Stimulated activated CD4-positive, alpha-beta T cell treated with anti-CD3 and anti-CD28 coated beads, Interleukin-12 subunit alpha, Interleukin-12 subunit beta, amount 100 ng/mL, for 4 hours (primary cell): ENCODE results near the gene CRACR2A.

Source experiments
- DNase-seq: peaks from one replicate; pipeline ENCODE4 v3.0.0-alpha.2; 2020

CRACR2A gene

GRCh38 chr12:3641428-3642018, 111.4 kb downstream of the CRACR2A start:
- no peak for DNase-seq

DNA sequence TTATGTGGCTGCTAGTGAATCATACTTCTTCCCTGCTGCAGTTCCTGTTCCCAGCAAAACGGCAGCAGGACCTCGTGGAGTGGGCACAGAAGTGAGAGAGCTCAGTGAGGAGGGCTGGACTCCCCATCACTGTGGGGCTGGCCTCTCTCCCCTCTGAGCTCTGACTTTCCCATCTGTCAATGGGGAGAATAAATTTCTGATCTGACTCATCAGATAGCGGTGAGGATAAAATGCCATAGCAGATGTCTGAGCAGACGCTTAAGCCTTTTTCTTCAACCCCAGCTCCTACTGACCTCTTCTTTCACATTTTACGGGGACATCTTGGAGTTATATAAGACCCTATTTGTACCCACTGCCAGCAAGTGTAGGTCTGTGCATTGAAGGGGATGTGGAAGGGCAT, 116.6 kb downstream of the CRACR2A start:
- DNase-seq: no peak

GRCh38 chr12:3634348-3634747, 118.6 kb downstream of the CRACR2A start:
- no peak for DNase-seq

- no peak for DNase-seq
Measured at GRCh38 chr12:3633396-3633795, 119.5 kb downstream of the CRACR2A start.

DNA sequence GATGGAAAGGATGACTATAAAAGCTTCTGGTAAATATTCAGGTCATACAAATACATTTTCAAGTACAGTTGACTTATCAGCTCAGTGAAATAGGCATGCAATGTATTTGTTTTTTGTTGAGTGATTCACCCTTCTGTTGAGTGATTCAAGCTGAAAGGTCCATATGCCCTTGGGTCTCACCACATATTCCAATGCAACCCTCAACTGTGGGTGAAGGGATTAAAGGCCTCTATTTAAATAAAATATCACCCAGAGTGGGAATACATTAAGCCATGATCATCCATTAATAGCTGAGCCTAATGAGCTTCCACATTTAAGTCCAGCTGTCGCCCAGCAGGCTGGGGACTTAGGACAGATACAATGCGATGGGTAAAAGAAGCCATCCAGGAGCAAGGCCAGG, 120.2 kb downstream of the CRACR2A start:
- DNase-seq: no peak

DNA sequence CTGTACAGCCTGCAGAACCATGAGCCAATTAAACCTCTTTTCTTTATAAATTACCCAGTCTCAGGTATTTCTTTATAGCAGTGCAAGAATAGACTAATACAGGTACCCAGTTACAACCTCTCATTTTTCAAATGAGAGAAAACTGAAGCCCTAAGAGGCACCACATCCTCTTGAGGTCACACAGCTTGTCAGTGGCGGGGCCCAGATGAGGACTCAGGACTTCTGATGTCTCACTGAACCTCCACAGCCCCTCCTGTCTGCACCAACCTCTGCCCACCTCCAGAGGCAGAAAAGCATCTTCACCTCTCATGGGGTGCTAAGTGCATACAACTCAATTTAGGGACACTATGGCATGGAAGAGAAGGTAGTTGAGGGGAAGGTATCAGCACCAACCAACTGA, 120.7 kb downstream of the CRACR2A start:
- DNase-seq: no peak

DNA sequence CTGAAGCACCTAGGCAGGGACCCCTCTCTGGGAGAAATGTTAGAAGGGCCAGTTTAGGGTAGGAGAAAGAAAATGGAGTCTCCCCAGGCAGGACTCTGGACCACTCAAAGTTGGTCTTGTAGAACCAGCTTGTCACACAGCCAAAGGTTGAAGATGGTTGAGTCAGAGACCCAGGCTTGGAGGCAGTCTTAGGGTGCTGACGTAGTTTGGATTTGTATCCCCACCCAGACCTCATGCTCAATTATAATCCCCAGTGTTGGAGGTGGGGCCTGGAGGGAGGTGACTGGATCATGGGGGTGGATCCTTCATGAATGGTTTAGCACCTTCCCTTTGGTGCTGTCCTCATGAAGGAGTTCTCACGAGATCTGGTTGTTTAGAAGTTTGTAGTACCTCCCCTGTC, 121.2 kb downstream of the CRACR2A start:
- no peak for DNase-seq

DNA sequence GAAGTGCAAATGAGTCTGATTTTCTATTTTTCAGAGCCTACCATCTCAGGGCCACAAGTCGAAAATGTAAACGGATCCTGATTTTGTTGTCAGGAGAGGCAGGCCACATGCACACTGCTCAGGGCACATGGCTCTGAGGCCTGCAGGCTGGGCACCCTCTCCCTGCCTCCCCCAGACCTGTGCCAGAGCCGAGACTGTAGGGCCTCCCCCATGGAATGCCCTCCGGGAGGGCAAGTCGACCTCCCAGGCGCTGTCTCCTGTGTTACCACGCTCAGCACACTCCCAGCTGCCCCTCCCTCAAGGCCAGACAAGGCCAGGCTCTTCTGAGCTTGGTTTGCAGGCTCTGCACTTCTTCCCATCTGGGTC, 121.7 kb downstream of the CRACR2A start:
- DNase-seq: no peak

DNA sequence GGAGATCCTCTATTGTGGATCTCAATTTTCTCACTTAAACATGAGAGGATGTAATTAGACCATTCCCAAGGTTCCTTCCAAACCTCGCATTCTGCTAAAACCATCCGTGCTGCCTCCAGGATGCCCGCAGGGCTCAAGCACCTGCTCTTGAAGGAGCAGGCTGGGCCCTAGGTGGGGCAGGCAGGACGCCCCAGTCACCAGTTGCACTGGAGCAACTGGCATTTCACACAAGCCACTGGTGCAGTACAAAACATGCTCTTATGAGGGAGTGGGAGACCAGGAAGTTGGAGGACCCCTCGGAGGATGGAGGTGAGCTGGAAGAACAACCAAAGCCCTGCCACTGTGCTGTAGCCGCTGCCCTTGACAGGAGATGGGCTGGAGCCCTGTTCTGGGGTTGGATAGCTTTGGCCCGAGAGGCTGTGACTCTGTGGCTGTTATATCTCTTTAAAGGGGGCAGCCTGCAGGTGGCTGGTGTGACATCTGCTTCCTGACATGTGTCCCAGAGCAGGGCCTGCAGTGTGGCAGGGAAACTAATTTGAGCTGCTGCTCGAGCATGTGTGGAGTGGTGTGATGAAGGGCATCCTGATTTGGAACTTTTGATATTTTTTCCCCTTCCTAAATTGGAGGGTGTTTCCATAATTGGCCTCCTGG, 122.2 kb downstream of the CRACR2A start:
- no peak for DNase-seq

DNA sequence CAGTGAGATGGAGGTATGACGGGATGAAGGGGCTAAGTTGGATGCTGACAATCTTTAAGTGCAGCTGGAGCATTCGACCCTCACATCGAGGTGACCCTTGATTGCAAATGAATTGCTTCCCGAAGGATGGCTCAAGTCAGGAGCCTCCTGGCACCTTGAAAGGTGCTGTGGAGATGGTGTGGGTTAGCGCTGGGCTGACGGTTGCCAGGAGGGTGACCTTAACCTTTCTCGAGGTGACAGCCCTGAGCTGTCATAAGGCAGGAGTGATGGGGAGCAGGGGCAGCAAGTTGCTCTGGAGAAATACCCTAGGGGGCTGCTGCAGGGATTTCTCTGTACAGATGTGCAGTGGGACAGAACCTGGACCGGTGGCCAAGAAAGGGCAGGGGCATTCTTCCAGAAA, 122.8 kb downstream of the CRACR2A start:
- no peak for DNase-seq

GRCh38 chr12:3629057-3629830, 123.7 kb downstream of the CRACR2A start:
- no peak for DNase-seq

DNA sequence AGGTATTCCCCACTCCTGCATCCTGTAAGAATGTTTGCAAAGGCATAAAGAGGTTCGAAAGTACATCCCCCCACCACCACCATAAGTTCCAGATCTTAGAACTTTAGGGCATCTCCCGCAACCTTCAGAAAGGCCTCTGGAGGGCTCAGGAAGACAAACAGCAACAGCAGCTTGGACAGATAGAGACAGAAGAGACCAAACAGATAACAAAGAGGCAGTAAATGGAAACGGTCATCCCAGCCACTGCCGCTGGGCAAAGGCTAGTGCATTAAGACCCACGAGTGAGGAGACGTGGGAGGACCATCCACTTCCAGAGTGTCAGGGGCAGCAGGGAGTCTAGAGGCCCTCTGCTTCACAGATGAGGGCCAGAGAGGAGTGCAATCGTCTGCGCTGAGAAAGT, 124.3 kb downstream of the CRACR2A start:
- DNase-seq: no peak

- no peak for DNase-seq
Measured at GRCh38 chr12:3627336-3627735, 125.6 kb downstream of the CRACR2A start.

DNA sequence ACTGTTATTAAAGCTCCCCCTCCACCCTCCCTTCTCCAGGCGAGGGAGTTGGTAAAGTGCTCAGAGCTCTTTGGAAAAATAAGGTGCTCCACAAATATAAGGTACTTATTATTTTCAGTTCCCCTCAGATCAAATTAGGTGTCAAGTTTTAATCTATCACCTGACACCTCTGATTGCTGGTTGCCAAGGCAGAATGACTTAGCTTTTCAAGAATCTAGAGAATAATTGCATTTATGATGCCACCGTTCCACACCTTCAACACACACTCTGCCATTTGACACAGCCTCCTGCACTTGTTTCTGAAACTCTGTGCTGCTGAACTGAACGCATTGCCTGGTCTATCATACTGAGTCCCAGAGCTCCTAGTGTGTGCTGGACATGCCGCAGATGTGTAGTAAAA, 128.6 kb downstream of the CRACR2A start:
- no peak for DNase-seq

DNA sequence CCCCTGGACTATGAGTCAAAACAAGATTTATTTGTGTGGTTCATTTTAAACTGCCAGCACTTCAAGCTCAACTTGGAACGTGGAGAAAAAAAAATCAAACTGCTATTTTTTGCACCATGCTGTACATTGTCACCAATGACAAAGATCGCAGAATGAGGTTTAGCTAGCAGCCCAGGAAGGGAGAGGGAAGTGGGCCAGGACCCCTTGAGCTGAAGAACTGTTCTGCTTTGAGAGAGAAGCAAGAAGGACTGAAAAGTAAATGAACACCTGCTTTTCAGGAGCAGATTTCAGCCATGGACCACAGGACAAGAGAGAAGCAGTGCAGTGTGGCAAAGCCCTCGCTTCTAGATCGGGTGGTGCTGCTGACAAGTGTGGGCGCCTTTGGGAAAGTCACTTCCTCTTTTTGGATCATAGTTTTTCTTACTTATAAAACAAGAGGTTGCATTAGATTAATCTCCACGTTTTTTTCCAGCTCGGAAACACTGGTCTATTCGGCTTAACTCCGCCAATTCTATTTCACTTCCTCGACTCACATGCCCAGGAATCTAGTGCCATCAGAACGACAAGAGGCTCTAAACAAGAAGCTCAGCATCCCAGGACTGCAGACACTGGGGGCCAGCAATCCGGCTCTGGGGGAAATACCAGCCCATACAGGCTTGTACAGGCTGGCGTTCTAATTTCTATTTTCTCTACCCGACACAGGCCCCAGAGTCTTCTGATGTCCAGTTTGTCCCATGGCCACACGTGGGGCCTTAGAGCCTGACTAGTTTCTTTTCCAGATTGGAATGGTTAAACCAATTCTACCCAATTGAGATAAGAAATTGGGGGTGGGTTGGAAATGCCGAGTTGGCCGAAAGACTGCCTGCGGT, 129.9 kb downstream of the CRACR2A start:
- DNase-seq: no peak

DNA sequence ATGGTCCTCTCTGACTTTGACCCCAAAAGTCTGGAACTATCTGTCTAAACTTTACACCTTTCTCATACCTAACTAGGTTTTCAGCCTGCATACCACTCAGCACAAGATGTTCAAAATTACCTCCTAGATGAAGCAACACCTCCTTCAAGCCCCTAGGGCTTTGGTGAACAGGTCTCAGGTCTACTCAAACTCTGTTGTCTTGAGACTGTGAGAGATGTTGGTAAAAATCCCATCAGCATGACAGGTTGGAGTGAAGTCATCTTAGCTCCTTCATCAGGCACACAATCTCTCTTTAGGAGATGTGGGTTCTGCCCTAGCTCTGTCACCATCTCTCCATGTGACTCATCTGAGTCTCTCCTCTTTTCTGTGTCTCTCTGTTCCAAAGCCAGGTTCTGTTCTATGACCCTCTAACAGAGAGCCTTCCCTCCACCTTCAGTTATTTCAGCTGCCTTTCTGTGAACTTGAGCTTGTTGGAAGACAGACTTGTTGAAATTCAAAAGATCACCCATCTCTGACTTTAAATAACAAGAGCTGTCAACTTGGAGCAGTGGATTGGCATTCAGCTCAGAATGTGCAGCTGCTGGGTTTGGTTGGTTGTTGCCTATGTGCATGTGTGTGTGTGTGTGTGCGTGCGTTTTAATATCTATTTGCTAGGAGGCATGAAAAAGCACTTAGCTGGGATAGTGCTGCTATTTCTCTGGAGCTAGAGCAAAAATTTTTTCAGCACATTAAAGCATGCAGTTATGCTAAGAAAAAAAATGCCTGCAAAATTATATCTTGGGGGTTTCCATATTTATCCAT, 130.7 kb downstream of the CRACR2A start:
- no peak for DNase-seq

DNA sequence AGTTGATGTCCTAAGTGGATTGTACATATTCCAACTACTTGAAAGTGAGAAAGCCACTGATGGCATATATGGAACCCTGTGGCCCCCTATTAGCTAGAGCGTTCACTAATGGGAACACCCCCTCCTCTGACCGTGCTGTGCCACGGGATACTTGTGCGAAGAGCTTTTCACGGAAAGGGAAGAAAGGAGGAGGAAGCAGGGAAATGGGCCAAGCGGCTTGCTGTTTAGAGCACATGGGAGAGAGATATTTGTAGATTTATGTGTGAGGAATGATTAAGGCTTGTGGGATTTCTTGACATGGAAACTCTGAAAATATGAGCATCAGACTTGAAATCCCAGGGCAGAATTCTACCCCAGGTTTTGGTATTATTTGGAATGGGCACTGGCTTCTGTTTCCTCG, 132.1 kb downstream of the CRACR2A start:
- no peak for DNase-seq

DNA sequence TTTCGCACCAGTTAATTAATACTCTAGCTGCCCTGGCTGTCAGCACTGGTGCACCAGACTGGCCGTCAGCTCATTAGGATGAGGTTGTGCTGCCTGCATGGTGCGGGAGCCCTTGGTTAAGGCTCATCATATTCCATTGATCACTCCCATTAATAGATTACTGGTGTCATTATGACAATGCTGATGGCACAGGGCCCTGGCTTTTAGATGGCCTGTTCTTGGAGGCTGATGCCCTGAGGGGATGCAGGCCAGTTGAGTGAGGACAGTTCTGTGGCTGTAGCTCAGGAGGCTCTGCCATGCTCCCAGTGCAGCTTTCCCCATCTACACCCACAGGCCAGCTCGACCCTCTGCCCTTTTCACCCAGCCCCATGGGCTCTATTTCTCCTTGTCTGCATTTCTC, 135.3 kb downstream of the CRACR2A start:
- no peak for DNase-seq

DNA sequence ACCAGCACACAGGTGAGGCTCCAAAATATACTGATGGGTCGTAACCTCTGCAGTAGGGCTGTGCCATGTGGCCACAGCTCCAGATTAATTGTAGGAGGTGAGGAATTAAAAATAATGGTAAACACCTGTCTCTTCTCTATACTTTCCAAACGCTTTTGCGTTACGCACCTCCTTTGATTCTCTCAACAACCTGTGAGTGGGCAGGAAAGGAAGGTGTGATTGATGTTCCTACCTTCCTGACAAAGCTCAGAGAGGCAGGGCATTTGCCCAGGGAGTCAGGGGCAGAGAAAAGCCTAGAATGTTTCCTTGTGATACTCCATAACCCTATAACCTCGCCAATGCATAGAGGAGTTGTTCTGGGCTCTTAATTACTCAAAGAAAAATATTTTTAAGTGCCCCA, 137.0 kb downstream of the CRACR2A start:
- no peak for DNase-seq

DNA sequence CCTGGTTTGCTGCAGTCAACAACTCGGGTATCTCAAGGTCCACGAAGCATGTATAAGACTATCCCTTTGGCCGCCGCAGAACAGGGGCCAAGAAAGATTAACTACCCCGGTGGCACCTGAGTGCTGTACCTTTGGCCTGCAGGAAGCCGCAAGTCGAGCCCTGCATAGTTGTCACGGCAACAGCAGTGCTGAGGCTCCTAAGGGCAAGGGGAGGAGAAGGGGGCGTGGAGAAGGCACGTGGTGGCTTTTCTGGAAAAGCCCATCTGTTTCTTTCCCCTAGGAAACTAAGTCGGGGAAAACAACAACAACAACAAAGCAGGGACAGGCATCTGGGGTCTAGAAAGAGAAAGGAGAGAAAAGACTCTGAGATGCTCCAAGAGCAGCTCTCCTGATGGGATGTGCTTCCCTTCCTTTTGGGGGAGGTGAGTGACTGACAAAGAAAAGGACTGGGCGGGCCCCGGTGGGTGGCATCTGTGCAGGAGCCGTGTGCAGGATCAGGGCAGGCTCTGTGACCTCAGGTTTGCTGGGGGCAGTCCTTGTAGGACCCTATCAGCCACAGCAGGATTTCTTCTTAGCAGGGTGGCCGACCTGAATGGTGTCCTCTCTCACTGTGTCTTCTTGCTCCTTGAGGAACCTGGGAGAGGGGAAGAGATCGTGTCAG, 138.0 kb downstream of the CRACR2A start:
- no peak for DNase-seq

DNA sequence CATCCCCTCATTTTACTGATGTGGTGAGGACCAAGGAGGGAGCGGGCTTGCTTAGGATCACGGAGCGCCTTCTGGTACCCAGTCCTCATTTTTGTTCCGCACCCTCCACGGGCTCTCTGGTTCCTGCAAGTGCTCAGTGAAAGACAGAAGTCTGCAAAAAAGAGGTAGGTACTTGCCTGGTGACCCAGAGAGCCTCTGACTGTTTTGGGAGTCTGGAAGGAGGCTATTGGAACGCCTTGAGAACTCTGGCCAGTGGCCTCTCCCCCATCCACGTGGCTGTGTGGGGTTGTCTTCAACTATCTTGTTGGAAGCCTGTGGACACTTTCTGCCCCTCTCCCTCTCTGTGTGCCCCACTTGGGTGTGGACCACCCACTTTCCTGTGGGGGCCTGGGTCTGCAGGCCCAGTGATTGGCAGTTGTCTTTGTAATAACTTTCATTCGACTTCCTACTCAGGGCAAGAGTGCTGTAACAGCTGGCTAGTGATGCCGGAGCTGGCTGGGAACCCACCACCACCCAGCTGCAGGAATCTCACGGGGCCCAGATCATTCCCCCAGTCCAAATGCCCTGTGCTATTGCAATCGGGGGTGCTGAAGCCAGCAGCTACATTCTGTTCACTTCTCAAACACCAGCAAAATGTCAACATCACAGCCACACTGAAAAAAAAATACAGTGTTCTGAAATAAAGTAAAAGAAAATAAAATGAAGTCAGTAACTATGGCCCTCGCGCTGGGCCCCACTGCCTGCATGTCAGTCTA, 139.1 kb downstream of the CRACR2A start:
- no peak for DNase-seq
